Measurements from ENCODE around the gene PICALM.
A peak's percentile ranks its signal among the peaks of the same experiment; 100 is the strongest.
"Not testable (repeated sequence)": the region's sequence is repeated elsewhere in the genome, so short reads cannot be mapped to it uniquely, and the experiment has no call there.

Gene PICALM

DNA sequence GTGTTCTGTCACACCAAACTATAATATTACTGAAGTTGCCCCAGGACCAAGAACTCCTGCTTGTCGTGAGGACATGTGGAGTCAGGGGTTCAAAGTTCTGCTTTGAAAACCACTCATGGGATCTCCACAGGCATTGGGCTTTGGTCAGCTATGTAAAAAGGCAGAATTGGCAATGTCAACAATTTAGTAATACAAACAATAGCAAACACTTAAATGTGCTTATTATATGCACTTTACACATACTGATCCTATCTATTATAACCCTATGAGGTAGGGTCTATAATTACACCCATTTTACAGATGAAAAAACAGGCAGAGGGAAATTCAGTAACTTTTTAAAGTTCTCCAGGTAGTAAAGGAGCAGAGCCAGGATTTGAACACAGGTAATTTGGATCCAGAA is 119.1 kb downstream of the PICALM start:
- DNase-seq (ENCODE audit: low read depth), result no peak
- H3K4me3 ChIP-seq (ENCODE audit: low read depth, low read length), result no peak overlapping the region

DNA sequence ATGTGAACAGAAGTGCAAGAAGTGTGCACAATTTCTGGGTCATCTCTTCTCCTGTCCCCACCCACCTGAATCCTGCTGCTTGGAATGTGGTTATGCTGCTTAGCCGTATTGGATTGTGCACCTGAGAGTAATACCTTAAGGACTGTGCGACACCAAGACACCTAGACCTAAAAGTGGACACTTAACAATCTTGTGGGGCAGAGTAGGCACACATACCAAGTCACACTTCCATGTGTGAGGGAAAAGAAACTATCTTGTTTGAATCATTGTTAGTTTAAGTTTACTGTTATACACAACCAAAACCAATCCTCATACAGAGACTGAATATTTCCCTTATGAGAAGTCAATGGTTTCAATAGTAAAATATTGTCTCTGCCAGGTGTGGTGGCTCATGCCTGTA is 120.0 kb downstream of the PICALM start:
- H3K4me3 ChIP-seq (ENCODE audit: low read depth, low read length), result no peak overlapping the region
- no peak for DNase-seq (ENCODE audit: low read depth)

- DNase-seq (ENCODE audit: low read depth), result peak; percentile 81
Measured at GRCh38 chr11:85947431-85948272, 121.2 kb downstream of the PICALM start.

GRCh38 chr11:85946221-85946620 is 122.7 kb downstream of the PICALM start:
- H3K4me3 ChIP-seq (ENCODE audit: low read depth, low read length), result no peak overlapping the region
- DNase-seq (ENCODE audit: low read depth), result no peak

More at GRCh38 chr11:85947431-85948272, 121.2 kb downstream of the PICALM start:
- no peak overlapping the region for H3K4me3 ChIP-seq (ENCODE audit: low read depth, low read length)

DNA sequence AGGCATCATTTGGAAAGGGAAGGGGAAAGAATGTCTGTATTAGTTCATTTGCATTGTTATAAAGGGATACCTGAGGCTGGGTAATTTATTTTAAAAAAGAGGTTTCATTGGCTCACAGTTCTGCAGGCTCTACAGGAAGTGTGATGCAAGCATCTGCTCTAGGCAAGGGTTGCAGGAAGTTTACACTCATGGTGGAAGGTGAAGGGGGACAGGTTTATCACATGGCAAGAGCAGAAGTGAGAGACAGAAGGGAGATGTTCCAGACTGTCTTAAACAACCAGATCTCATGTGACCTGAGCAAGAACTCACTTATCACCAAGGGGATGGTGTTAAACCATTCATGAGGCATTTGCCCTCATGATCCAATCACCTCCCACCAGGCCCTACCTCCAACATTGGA is 123.1 kb downstream of the PICALM start:
- no peak for DNase-seq (ENCODE audit: low read depth)

DNA sequence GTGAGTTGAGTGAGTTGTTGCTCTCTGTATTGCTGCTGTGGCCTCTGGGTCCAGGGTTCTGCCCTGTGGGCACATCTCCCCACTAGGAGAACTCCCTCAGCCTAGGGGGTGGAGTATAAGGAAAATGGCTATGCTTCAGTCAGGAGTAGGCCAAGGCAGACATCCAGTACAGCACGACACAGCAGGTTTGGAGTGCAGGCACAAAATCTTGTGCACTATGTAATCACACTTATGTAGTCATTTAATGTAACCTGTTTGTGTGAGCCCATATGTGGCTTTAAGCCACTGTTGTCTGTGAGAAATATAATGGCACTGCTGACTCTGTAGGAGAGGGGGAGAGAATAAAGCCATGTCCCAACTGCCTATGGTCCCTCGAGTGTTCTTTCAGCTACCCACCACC is 123.6 kb downstream of the PICALM start:
- DNase-seq (ENCODE audit: low read depth), result no peak
- H3K4me3 ChIP-seq (ENCODE audit: low read depth, low read length), result no peak overlapping the region

More for the DNA sequence above, 123.1 kb downstream of the PICALM start:
- H3K4me3 ChIP-seq (ENCODE audit: low read depth, low read length), result no peak overlapping the region

DNA sequence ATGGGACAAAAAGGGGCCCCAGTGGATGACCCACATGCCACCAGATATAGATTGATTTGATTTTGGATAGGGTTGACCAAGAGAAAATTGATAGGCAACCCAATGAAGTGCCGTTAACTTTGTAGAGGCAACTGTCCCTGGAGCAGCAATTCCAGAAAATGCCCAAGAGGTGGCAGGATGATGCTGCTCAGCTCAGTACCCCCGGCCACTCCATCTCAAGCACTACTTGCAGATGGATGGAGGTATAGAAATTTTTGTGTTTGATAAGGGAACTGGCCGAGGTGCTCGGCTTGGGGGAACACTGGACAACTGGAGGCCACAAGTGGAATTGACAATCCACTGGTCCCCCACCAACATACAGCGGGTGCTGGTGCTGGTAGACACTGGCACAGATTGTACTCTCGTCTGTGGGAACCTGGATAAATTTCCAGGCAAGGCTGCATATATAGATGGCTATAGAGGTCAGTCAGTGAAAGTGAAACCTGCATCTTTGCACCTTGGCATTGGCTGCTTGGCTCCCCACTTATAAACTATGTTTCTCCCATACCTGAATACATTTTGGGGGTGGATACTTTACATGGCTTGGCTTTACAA is 127.4 kb downstream of the PICALM start:
- no peak overlapping the region for H3K4me3 ChIP-seq (ENCODE audit: low read depth, low read length)
- no peak for DNase-seq (ENCODE audit: low read depth)

DNA sequence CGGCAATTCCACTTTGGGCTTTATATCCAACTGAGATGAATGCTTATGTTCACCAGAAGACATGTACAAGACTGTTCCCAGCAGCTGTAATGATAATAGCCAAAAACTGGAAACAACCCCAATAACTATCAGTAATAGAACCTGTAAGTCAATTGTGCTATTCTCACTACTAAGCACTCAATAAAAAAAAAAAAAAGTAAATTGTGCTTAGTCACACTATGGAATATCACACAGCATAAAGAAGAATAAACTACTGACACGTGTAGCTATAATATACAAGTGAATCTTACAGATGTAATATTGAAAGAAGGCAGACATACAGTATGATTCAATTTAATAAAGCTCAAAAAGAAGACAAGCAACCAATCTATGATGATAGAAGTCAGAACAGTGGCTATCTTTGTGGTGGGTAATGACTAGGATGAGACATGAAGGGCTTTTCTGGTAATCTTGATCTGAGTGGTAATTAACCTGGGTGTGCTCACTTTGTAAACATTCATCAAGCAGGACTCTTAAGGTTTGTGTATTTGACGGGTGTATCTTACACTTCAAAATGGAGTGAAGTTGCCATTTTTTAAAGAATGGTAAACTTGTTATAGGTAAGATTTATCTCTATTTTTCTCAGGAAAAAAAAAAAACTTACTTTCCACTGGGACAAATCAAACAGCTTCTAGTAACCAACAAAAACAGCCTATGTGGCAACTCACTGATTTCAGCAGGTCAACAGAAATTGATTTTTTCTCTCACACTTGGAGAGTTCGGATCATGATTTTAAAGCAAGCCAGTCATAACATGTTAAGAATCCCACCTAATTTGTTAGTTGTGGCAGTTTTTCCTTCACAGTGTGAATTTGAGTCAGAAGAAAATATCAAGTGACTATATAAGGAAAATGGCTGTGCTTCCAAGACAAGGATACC is 129.5 kb downstream of the PICALM start:
- H3K4me3 ChIP-seq (ENCODE audit: low read depth, low read length), result no peak overlapping the region
- DNase-seq (ENCODE audit: low read depth), result no peak

DNA sequence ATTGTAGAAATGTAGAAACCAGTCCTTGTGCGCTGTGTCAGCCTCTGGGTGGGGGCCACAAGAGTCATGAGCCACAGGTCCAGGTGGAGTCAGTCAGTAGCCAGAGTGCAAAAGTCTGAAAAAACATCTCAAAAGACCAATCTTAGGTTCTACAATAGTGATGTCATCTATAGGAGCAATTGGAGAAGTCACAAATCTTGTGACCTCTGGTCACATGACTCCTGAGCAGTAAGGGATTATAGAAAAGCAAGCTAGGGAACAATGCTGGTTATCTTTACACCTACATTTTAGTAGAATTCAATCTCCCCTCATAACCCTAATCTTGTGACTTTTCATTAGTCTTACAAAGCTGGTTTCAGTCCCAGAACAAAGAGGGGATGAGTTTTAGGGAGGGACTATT is 131.0 kb downstream of the PICALM start:
- DNase-seq (ENCODE audit: low read depth), result no peak
- H3K4me3 ChIP-seq (ENCODE audit: low read depth, low read length), result no peak overlapping the region

GRCh38 chr11:85935751-85936150 is 133.1 kb downstream of the PICALM start:
- H3K4me3 ChIP-seq (ENCODE audit: low read depth, low read length), result no peak overlapping the region
- DNase-seq (ENCODE audit: low read depth), result no peak

- no peak overlapping the region for H3K4me3 ChIP-seq (ENCODE audit: low read depth, low read length)
Measured at GRCh38 chr11:85934596-85935169, 134.2 kb downstream of the PICALM start.

GRCh38 chr11:85930879-85931366 is 138.0 kb downstream of the PICALM start:
- DNase-seq (ENCODE audit: low read depth), result no peak
- no peak overlapping the region for H3K4me3 ChIP-seq (ENCODE audit: low read depth, low read length)

More at GRCh38 chr11:85934596-85935169, 134.2 kb downstream of the PICALM start:
- no peak for DNase-seq (ENCODE audit: low read depth)

DNA sequence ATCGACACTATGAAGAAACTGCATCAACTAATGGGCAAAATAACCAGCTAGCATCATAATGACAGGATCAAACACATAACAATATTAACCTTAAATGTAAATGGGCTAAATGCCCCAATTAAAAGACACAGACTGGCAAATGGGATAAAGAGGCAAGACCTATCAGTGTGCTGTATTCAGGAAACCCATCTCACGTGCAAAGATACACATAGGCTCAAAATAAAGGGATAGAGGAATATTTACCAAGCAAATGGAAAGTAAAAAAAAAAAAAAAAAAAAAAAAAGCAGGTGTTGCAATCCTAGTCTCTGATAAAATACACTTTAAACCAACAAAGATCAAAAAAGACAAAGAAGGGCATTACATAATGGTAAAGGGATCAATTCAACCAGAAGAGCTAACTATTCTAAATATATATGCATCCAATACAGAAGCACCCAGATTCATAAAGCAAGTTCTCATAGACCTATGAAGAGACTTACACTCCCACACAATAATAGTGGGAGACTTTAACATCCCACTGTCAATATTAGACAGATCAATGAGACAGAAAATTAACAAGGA is 142.2 kb downstream of the PICALM start:
- DNase-seq (ENCODE audit: low read depth); H3K4me3 ChIP-seq (ENCODE audit: low read depth, low read length): not testable (repeated sequence)

- no peak for DNase-seq (ENCODE audit: low read depth)
Measured at GRCh38 chr11:85923455-85923854, 145.4 kb downstream of the PICALM start.

DNA sequence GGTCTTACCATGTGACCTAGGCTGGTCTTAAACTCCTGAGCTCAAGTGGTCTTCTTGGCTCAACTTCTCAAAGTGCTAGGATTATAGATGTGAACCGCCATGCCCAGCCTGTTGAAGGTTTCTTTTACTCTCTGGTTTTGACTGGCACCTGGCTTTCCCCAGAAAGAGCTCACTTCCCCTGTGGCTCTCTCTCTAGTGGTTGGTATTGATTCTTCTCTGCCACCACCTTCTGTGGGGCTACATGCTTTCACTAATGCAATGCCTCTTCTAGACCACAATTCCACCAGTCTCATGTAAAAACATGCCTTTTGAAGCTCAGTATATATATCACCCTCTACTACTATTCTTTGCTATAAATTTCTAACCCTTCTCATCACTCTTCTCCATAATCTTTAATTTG is 146.5 kb downstream of the PICALM start:
- no peak overlapping the region for H3K4me3 ChIP-seq (ENCODE audit: low read depth, low read length)
- DNase-seq (ENCODE audit: low read depth), result no peak

More at GRCh38 chr11:85923455-85923854, 145.4 kb downstream of the PICALM start:
- H3K4me3 ChIP-seq (ENCODE audit: low read depth, low read length), result no peak overlapping the region

GRCh38 chr11:85918910-85919794 is 149.7 kb downstream of the PICALM start:
- no peak overlapping the region for H3K4me3 ChIP-seq (ENCODE audit: low read depth, low read length)
- peak; percentile 37 for DNase-seq (ENCODE audit: low read depth)

GRCh38 chr11:85914425-85914824 is 154.5 kb downstream of the PICALM start:
- H3K4me3 ChIP-seq (ENCODE audit: low read depth, low read length), result no peak overlapping the region
- DNase-seq (ENCODE audit: low read depth), result no peak

- H3K4me3 ChIP-seq (ENCODE audit: low read depth, low read length), result no peak overlapping the region
- no peak for DNase-seq (ENCODE audit: low read depth)
Measured at GRCh38 chr11:85913513-85913912, 155.4 kb downstream of the PICALM start.
